ENCODE measurements around the gene NPC1. TPM values are rescaled to one million over a fixed set of nuclear protein-coding genes. Genes with fewer than 3 reads are reported as not detected.

The NPC1 gene
- total RNA-seq, 1 donor from 2014 or later, result 42.4 TPM

DNA sequence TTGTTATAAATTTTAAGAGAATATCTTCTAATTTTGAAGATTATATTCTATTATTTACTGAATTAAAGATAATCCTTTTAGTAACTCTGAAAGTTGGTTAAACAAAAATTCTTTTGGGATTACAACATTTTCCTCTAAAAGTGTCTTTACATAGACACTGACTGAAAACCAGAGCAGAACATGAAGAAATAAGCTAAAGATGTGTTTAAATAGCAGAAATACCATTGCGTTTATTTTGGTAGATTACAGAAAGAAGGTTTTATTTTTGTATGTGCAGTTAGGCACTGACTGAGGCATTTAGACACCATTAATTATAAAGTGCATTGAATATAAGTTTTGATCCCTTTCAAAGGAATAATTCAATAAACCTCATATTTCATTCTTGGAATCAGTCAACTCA is 13.5 kb upstream of the NPC1 start:
- Mint-ChIP-seq H3K4me3 (ENCODE audit: unreplicated experiment) (no peak overlapping the region), H3K27ac (ENCODE audit: unreplicated experiment) (no peak overlapping the region), H3K9me3 (ENCODE audit: unreplicated experiment) (no peaks in the 10 kb centered on the region), H3K4me1 (ENCODE audit: low read depth, unreplicated experiment) (no peaks in the 10 kb centered on the region), H3K27me3 (ENCODE audit: low read depth, unreplicated experiment) (peaks cover 14% of the 10 kb centered on the region), H3K36me3 (ENCODE audit: low read depth, unreplicated experiment) (no peaks in the 10 kb centered on the region)
- Histone ChIP-seq H3K4me2 (ENCODE audit: low read length) (no peak overlapping the region), H3K4me1 (ENCODE audit: insufficient read depth, low read length) (no peaks in the 10 kb centered on the region), H3K9me3 (ENCODE audit: insufficient read depth, low read depth, low read length) (no peaks in the 10 kb centered on the region), H3K9ac (ENCODE audit: low read length) (no peak overlapping the region), H2AFZ (ENCODE audit: low read depth, low read length) (no peak overlapping the region), H3K36me3 (ENCODE audit: insufficient read depth, low read length) (no peaks in the 10 kb centered on the region), H3K27ac (ENCODE audit: low read depth, low read length) (no peak overlapping the region), H3K27me3 (ENCODE audit: insufficient read depth, low read length) (peaks cover 4% of the 10 kb centered on the region), H3K79me2 (ENCODE audit: insufficient read depth, low read length) (no peaks in the 10 kb centered on the region), H3K4me3 (ENCODE audit: insufficient read depth, low read depth, low read length) (no peak overlapping the region), H4K20me1 (ENCODE audit: insufficient read depth, low read length) (no peaks in the 10 kb centered on the region)
- TF ChIP-seq, protein P1, sequence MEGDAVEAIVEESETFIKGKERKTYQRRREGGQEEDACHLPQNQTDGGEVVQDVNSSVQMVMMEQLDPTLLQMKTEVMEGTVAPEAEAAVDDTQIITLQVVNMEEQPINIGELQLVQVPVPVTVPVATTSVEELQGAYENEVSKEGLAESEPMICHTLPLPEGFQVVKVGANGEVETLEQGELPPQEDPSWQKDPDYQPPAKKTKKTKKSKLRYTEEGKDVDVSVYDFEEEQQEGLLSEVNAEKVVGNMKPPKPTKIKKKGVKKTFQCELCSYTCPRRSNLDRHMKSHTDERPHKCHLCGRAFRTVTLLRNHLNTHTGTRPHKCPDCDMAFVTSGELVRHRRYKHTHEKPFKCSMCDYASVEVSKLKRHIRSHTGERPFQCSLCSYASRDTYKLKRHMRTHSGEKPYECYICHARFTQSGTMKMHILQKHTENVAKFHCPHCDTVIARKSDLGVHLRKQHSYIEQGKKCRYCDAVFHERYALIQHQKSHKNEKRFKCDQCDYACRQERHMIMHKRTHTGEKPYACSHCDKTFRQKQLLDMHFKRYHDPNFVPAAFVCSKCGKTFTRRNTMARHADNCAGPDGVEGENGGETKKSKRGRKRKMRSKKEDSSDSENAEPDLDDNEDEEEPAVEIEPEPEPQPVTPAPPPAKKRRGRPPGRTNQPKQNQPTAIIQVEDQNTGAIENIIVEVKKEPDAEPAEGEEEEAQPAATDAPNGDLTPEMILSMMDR (IDR thresholded peaks at IDR 0.05; ENCODE audit: insufficient read depth, low read depth, low read length), result no peak
- no peak for TF ChIP-seq EZH2 (IDR thresholded peaks at IDR 0.05; ENCODE audit: insufficient read depth, low read length)
- DNase-seq (ENCODE audit: low read depth) (no peak), FAIRE-seq (no peak)

DNA sequence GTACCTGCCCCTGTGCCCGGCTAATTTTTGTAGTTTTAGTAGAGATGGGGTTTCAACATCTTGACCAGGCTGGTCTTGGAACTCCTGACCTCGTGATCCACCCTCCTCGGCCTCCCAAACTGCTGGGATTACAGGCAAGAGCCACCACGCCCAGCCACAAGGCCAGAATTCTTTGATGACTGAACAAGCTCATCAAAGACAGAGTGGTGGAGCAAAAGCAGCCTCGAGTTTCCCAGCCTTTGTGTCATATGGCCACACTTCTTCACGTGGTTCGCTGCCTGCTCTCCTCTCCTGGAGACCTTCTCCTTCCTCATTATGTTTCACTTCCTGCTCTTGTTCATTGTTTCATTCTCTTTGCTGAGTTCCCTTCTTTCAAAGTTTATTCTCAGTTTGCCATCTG is 9.9 kb upstream of the NPC1 start:
- Histone ChIP-seq H4K20me1 (ENCODE audit: insufficient read depth, low read length) (no peaks in the 10 kb centered on the region), H3K4me1 (ENCODE audit: insufficient read depth, low read length) (peaks cover 6% of the 10 kb centered on the region), H3K4me3 (ENCODE audit: insufficient read depth, low read depth, low read length) (no peak overlapping the region), H3K27me3 (ENCODE audit: insufficient read depth, low read length) (peaks cover 4% of the 10 kb centered on the region), H3K9ac (ENCODE audit: low read length) (no peak overlapping the region), H3K9me3 (ENCODE audit: insufficient read depth, low read depth, low read length) (no peaks in the 10 kb centered on the region), H3K36me3 (ENCODE audit: insufficient read depth, low read length) (no peaks in the 10 kb centered on the region), H3K79me2 (ENCODE audit: insufficient read depth, low read length) (no peaks in the 10 kb centered on the region), H3K4me2 (ENCODE audit: low read length) (no peak overlapping the region), H2AFZ (ENCODE audit: low read depth, low read length) (no peak overlapping the region), H3K27ac (ENCODE audit: low read depth, low read length) (no peak overlapping the region)
- TF ChIP-seq, protein P1 (IDR thresholded peaks at IDR 0.05; ENCODE audit: insufficient read depth, low read depth, low read length), result no peak
- Mint-ChIP-seq H3K27me3 (ENCODE audit: low read depth, unreplicated experiment) (peaks cover 8% of the 10 kb centered on the region), H3K9me3 (ENCODE audit: unreplicated experiment) (no peaks in the 10 kb centered on the region), H3K4me3 (ENCODE audit: unreplicated experiment) (no peak overlapping the region), H3K4me1 (ENCODE audit: low read depth, unreplicated experiment) (peaks cover 5% of the 10 kb centered on the region), H3K36me3 (ENCODE audit: low read depth, unreplicated experiment) (no peaks in the 10 kb centered on the region), H3K27ac (ENCODE audit: unreplicated experiment) (no peak overlapping the region)
- DNase-seq (ENCODE audit: low read depth) (no peak), FAIRE-seq (no peak)

DNA sequence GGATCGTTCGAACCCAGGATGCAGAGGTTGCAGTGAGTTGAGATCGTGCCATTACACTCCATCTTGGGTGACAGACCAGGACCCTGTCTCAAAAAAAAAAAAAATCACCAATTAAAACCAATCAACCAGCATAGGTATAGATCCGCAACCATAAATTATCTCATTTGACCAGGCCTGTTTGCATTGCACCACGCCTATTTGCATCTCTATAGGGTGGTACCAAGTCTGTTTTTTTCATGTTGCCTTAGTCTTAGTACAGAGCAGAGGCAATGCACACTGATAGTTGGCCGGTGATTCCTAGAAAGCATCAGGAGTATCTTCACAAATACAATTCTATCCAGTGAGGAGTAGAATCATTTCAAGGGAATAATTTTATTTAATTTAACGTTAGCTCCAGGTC is 9.3 kb upstream of the NPC1 start:
- Histone ChIP-seq H3K4me3 (ENCODE audit: insufficient read depth, low read depth, low read length) (no peak overlapping the region), H3K9ac (ENCODE audit: low read length) (no peak overlapping the region), H3K79me2 (ENCODE audit: insufficient read depth, low read length) (no peaks in the 10 kb centered on the region), H3K27ac (ENCODE audit: low read depth, low read length) (no peak overlapping the region), H4K20me1 (ENCODE audit: insufficient read depth, low read length) (no peaks in the 10 kb centered on the region), H3K4me1 (ENCODE audit: insufficient read depth, low read length) (peaks cover 6% of the 10 kb centered on the region), H3K4me2 (ENCODE audit: low read length) (no peak overlapping the region), H3K36me3 (ENCODE audit: insufficient read depth, low read length) (no peaks in the 10 kb centered on the region), H2AFZ (ENCODE audit: low read depth, low read length) (no peak overlapping the region), H3K9me3 (ENCODE audit: insufficient read depth, low read depth, low read length) (no peaks in the 10 kb centered on the region), H3K27me3 (ENCODE audit: insufficient read depth, low read length) (peaks cover 4% of the 10 kb centered on the region)
- H3K9me3 Mint-ChIP-seq (ENCODE audit: unreplicated experiment), result no peaks in the 10 kb centered on the region
- H3K4me1 Mint-ChIP-seq (ENCODE audit: low read depth, unreplicated experiment), result peaks cover 5% of the 10 kb centered on the region
- no peak for FAIRE-seq
- no peaks in the 10 kb centered on the region for H3K36me3 Mint-ChIP-seq (ENCODE audit: low read depth, unreplicated experiment)
- no peak overlapping the region for H3K27ac Mint-ChIP-seq (ENCODE audit: unreplicated experiment)
- H3K4me3 Mint-ChIP-seq (ENCODE audit: unreplicated experiment), result no peak overlapping the region
- TF ChIP-seq EZH2 (IDR thresholded peaks at IDR 0.05; ENCODE audit: insufficient read depth, low read length), result no peak
- TF ChIP-seq, protein P1 (IDR thresholded peaks at IDR 0.05; ENCODE audit: insufficient read depth, low read depth, low read length), result no peak
- DNase-seq (ENCODE audit: low read depth), result no peak
- peaks cover 3% of the 10 kb centered on the region for H3K27me3 Mint-ChIP-seq (ENCODE audit: low read depth, unreplicated experiment)

Measured in astrocyte (in vitro differentiated cells and primary cell).